GM19240 (cell line): ENCODE results near the gene OSBPL9.
"Not testable (repeated sequence)": the region's sequence is repeated elsewhere in the genome, so short reads cannot be mapped to it uniquely, and the experiment has no call there.

Experiments
- DNase-seq: peaks from one replicate; pipeline ENCODE4 v3.0.0; 2011; ENCODE audit warnings: low spot score; ENCODE audit not compliant: insufficient read length

Gene OSBPL9

DNA sequence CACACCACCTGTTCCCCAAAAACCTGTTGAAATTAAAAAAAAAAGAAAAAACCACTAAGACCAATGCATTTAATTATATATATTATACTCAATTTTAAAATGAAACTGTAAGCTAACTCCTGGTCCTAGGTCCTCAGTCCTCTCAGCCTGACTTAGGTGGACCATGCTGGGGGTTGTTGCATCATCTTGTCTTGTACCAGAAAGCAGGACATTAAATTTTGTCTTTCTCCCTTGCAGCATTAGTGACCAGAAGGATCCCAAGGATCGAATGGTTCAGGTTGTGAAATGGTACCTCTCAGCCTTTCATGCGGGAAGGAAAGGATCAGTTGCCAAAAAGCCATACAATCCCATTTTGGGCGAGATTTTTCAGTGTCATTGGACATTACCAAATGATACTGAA is 164.0 kb downstream of the OSBPL9 start:
- no peak for DNase-seq

- no peak for DNase-seq
These were observed 168.1 kb downstream of the OSBPL9 start for GRCh38 chr1:51784997-51785421.

GRCh38 chr1:51788938-51789337 is 172.0 kb downstream of the OSBPL9 start:
- DNase-seq = no peak

- DNase-seq = no peak
These were observed 172.4 kb downstream of the OSBPL9 start for GRCh38 chr1:51789342-51789741.

DNA sequence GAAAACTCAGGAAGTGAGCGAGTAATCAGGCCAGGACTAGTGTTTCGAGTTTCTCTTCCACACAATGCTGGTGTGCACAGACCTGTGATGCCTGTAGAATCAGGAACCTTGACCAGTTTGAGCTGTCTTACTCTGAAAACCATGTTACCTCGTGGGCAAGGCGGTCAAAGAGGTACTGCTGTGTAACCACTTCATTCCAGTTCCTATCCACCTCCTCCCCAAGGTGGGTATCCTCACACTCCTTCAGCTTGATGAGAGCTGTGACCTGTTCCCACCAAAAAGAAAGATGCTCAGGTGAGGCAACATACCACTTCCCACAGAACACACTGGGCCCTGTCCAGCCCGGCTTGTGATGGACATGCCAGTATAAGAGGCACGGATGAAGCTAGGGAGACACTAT is 173.5 kb downstream of the OSBPL9 start:
- no peak for DNase-seq

DNA sequence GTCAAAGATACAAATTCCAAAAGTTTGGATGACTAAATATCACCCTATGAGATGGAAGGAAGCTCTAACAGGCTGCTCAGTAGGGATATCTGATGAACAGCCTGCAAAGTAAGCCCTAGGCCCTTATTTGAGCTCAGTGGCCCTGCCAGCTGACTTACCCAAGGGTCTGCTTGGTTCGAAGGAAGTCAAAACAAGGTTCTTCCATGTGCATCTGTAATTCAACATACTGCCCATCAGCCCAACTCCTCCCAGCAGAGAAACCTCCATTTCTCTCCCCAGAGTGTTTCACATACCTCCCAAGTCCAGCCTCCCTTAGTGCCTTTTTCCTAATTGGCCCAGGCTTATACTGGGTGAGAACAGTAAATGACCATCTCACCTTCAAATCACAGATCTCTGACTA is 175.0 kb downstream of the OSBPL9 start:
- DNase-seq = no peak

DNA sequence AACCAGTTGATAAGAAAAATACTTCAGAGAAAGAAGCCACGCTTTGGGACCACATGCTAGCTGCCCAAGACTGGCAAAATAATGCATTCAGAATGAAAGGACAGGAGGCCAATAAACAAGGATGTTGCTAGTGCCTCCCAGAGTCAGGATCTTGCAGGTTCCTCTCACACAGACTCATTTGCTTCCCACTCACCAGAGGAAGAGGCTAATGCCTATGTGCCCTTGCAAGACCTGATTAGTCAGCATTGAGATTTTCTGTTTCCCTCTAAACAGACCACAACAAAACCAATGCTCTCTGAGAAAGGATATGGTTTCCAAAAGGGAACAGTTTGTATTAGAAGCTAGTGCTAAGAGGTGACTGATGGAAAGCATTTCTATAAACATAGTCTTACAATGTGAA is 176.0 kb downstream of the OSBPL9 start:
- no peak for DNase-seq

- no peak for DNase-seq
These were observed 177.4 kb downstream of the OSBPL9 start for GRCh38 chr1:51794260-51794659.

DNA sequence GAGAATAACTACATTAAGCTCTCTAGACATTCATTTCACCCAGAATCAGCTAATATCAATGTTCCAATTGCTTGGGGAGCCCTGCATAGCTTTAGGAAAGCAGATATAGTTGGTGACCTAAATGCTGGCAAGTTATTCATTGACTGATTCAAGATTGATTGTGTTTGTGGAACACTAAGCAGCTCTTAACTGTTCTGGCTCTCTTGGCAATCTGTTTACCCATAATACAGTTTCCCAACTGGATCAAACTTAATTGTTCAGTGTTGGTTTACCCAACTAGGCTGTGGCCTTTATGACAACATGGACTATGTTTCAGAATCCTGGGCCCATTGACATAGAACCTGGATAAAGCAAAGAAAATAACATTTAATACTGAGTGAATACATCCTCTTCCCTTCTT is 178.0 kb downstream of the OSBPL9 start:
- no peak for DNase-seq

GRCh38 chr1:51799372-51799771 is 182.5 kb downstream of the OSBPL9 start:
- no peak for DNase-seq

DNA sequence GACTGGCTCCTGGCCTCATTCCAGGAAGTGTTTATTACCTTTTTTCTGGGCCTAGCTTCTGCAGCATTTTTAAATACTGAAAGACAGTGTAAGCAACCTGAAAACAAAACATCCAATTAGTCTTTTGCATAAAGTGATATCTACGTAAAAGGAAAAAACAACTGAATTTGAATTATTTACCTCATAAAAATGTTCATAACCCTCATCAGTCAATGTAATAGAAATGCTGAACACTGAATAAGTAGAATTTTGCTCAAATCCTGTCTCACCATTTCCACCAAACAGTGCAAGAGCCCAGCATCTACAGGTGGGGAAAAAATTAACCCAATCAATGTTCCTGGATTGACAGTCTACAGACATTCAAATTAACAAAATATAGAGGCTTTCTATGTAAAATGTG is 197.6 kb downstream of the OSBPL9 start:
- no peak for DNase-seq

GRCh38 chr1:51818487-51818886 is 201.6 kb downstream of the OSBPL9 start:
- no peak for DNase-seq

DNA sequence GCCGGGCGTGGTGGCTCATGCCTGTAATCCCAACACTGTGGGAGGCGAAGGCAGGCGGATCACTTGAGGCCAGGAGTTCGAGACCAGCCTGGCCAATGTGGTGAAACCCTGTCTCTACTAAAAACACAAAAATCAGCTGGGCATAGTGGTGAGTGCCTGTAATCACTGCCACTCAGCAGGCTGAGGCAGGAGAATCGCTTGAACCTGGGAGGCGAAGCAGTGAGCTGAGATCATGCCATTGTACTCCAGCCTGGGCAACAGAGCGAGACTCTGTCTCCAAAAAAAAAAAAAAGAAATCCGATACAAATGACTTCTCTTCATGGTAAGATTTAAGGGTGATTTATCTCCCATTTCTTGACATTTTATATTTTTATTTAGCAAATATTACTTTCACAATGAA is 202.1 kb downstream of the OSBPL9 start:
- not testable (repeated sequence) for DNase-seq

GRCh38 chr1:51819810-51820209 is 202.9 kb downstream of the OSBPL9 start:
- DNase-seq = no peak

- no peak for DNase-seq
These were observed 212.2 kb downstream of the OSBPL9 start for GRCh38 chr1:51829058-51829457.

DNA sequence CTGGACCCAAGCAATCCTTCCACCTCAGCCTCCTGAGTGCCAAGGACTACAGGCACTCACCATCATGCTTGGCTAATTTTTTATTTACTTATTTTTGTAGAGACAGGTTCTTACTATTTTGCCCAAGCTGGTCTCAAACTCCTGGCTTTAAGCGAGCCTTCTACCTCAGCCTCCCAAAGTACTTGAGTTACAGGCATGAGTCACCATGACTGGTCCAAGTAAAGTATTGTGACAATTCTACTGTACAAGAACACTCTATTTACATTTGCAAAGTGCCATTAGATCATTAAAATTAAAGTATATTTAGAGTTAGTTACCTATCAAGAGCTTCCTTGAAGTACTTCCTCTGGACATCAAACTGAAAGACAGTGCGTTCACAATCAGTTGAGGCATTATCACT is 216.8 kb downstream of the OSBPL9 start:
- DNase-seq = no peak

DNA sequence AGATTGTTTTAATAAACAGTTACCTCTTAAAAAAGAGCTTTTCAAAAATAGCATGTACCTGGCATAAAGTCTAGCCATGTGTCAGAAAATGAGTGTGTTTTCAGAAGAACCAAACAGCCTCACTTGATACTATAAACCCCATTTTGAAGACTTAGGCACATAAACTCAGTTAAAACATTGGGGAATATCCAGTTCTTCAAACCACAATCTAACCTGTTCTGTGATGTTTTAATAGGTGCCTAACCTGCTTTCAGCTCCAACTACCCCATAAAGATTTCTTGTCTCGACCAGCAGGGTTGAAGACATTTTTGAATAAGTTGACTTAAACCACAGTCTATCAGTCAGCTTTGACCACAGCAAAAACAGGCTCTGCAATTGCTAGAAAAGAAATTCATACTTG is 220.4 kb downstream of the OSBPL9 start:
- DNase-seq = no peak
